Heart left ventricle (tissue), 16 donors: ENCODE measurements around the gene CCDC192. TPM values are rescaled to one million over a fixed set of nuclear protein-coding genes. Genes with fewer than 3 reads are reported as not detected.

Experiments
- ATAC-seq, 4 donors: fragments of 200-7000 bp; cut with Tn5 transposase; one replicate each; pipeline ENCODE4 v1.9.1; 2020 to 2022; ENCODE audit warnings: moderate library complexity in 4 of 4, mild to moderate bottlenecking in 3 of 4, moderate number of reproducible peaks in 1 of 4
- DNase-seq, 5 donors: peaks; one replicate each; pipeline ENCODE4 v3.0.0-alpha.2; 2020
- H3K27ac ChIP-seq, 12 donors: fragments of 200-600 bp; sonication (generic) in 4 of 12; one replicate each; pipeline versions ENCODE4 v1.5.0 to v1.8.0; 2016 to 2022; ENCODE audit warnings: mild to moderate bottlenecking in 2 of 12
- H3K27me3 ChIP-seq, 9 donors: fragments of 200-600 bp; sonication (generic) in 2 of 9; one replicate each; pipeline versions ENCODE4 v1.5.1 to v1.8.0; 2016 to 2022; ENCODE audit warnings: mild to moderate bottlenecking in 3 of 9
- H3K36me3 ChIP-seq, 9 donors: fragments of 200-600 bp; sonication (generic) in 2 of 9; one replicate each; pipeline versions ENCODE4 v1.5.0 to v1.8.0; 2018 to 2022; ENCODE audit warnings: mild to moderate bottlenecking in 2 of 9
- H3K4me1 ChIP-seq, 12 donors: fragments of 200-600 bp; sonication (generic) in 4 of 12; one replicate each; pipeline versions ENCODE4 v1.5.0 to v1.8.0; 2016 to 2022; ENCODE audit warnings: mild to moderate bottlenecking in 3 of 12
- H3K4me3 ChIP-seq, 12 donors: fragments of 200-600 bp; sonication (generic) in 4 of 12; one replicate each; pipeline versions ENCODE4 v1.5.0 to v1.8.0; 2017 to 2022; ENCODE audit warnings: mild to moderate bottlenecking in 9 of 12, moderate library complexity in 4 of 12
- H3K9me3 ChIP-seq, 12 donors: fragments of 200-600 bp; sonication (generic) in 4 of 12; one replicate each; pipeline versions ENCODE4 v1.5.0 to v1.8.0; 2016 to 2022; ENCODE audit warnings: mild to moderate bottlenecking in 1 of 12
- POLR2A ChIP-seq, 2 donors: fragments of 450-650 bp; IDR thresholded peaks; one replicate each; pipeline ENCODE4 v1.6.1; 2017; ENCODE audit warnings: antibody characterized with exemption in 2 of 2, mild to moderate bottlenecking in 2 of 2, moderate library complexity in 2 of 2
- WGBS, 4 donors: extraction: QIAGEN DNeasy Blood & Tissue Kit in 2 of 4; methylation state at CpG; one replicate each; pipeline versions ENCODE4 v1.1.5 to v1.1.7; 2013 to 2018; 5-methylcytosine and 5-hydroxymethylcytosine counted together
- intact Hi-C, 10 donors: fragments of 100-400 bp; cut with DNase I; formaldehyde crosslinking; loops; one replicate each; pipeline versions ENCODE4 v1.11.1 to v1.14.2; 2022
- polyA plus RNA-seq, 2 donors: library from polyadenylated mRNA; stranded (reverse); fragments of 200-250 nt; gene quantifications; one replicate each; pipeline ENCODE4 v1.2.3, GENCODE V29; 2013
- total RNA-seq, 9 donors: library from RNA; depleted of rRNA in 2 of 9; stranded (reverse); fragments of >200 nt in 2 of 9; fragmentation: NEBNext Ultra II Directional in 3 of 9; extraction: Animal tissue kit (Norgen Biotek cat#: 25700) in 3 of 9; gene quantifications; one replicate each; pipeline versions ENCODE4 v1.1.0 to v1.2.4, GENCODE V29; 2016 to 2023
- TF ChIP-seq, protein P1 (sequence below), 12 donors: fragments of 200-600 bp; sonication (generic) in 4 of 12; IDR thresholded peaks; one replicate each; pipeline versions ENCODE4 v1.5.0 to v1.8.0; 2018 to 2022; ENCODE audit warnings: antibody characterized with exemption in 12 of 12, mild to moderate bottlenecking in 5 of 12
- donor health status: ischemic (EF 13 %, LVEDD 7.1; RV severe dilation, severe dysfunction).
- donor health status: healthy with polysubstance abuse.
- donor health status: DM: no; HTN: yes; CAD: no.
- donor health status: DM: no; HTN: no; CAD: no.
- donor health status: ischemic (EF 25% LVEDD 6.9; RV normal size, moderate dysfunction).
- donor health status: ischemic (EF 25% LVEDD 5.7; RV mildly dilated, moderate dysfunction).
- donor health status: healthy.
- donor health status: DM: yes; HTN: yes; CAD: no.
- donor health status: ischemic (EF 35%, LVEDD 5.7; RV mildly dilated, moderate dysfunction).
- donor health status: nonischemic (EF 11% LVEDD 7.7; RV severe dilation, severe dysfunction).
- donor health status: DM: yes; HTN: yes; CAD: no.
- donor health status: PGD.
- donor health status: ischemic (EF 29% LVEDD 5.4; RV normal size, mild dysfunction).
- donor health status: nonischemic (EF 23%, LVEDD 6.1; RV moderate dilation, normal function).

The CCDC192 gene
- total and polyA plus RNA-seq, 11 donors = 0.07 to 1.3 (median 0.42) TPM; not detected in 8

DNA sequence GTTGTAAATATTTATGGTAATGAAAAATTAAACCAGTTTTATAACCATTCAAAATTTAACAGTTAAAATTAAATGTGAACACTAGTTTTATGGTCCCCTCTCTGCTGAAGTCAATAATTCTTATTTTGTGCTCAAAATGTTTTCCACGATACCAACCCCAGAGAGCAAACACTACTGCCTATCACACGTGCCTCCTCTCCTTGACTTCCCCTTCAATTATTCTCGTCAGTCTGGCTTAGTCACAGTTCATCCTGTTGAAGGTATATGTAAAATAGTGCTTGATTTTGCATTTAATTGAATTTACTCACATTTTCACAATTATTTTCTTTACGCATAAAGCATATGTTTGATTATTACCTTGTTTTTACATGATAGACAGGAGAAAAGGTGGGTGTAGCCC, 148.8 kb downstream of the CCDC192 start:
- peaks cover 0 to 6% (median 0%) of the 10 kb centered on the region in 12 donors for H3K4me1 ChIP-seq
- TF ChIP-seq, protein P1, sequence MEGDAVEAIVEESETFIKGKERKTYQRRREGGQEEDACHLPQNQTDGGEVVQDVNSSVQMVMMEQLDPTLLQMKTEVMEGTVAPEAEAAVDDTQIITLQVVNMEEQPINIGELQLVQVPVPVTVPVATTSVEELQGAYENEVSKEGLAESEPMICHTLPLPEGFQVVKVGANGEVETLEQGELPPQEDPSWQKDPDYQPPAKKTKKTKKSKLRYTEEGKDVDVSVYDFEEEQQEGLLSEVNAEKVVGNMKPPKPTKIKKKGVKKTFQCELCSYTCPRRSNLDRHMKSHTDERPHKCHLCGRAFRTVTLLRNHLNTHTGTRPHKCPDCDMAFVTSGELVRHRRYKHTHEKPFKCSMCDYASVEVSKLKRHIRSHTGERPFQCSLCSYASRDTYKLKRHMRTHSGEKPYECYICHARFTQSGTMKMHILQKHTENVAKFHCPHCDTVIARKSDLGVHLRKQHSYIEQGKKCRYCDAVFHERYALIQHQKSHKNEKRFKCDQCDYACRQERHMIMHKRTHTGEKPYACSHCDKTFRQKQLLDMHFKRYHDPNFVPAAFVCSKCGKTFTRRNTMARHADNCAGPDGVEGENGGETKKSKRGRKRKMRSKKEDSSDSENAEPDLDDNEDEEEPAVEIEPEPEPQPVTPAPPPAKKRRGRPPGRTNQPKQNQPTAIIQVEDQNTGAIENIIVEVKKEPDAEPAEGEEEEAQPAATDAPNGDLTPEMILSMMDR (IDR thresholded peaks at IDR 0.05) = no peak
- TF ChIP-seq POLR2A (IDR thresholded peaks at IDR 0.05) = no peak
- no peaks in the 10 kb centered on the region for H3K36me3 ChIP-seq
- no peak overlapping the region for H3K27ac ChIP-seq
- H3K27me3 ChIP-seq = no peaks in the 10 kb centered on the region
- DNase-seq (no peak), ATAC-seq (no peak)
- 81 to 88% (median 85%) methylated on average over 4 of the region's 4 CpGs for WGBS, 4 donors
- peaks cover 0 to 6% (median 0%) of the 10 kb centered on the region in 12 donors for H3K9me3 ChIP-seq
- intact Hi-C loops = no loop called here
- no peak overlapping the region for H3K4me3 ChIP-seq

DNA sequence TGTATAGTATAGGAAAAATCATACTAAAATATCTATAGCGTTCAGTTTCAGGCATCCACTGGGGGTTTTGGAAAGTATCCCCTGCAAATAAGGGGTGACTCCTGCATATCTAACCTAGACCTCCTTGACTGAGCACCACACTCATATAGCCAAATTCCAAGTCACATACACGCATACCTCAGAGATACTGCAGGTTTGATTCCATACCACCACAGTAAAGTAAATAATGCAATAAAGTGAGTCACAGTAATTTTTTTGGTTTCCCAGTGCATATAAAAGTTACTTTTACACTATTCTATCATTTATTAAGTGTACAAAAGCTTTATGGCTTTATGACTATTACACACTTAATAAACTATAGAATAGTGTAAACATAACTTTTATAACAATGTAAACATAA, 151.3 kb downstream of the CCDC192 start:
- no peak for DNase-seq
- peaks cover 0 to 13% (median 0%) of the 10 kb centered on the region in 12 donors for H3K4me1 ChIP-seq
- no peak overlapping the region for H3K4me3 ChIP-seq
- no peak for ATAC-seq
- WGBS, 4 donors = 96 to 100% (median 97%) methylated on average over 2 of the region's 2 CpGs
- intact Hi-C loops = no loop called here
- TF ChIP-seq, protein P1 (IDR thresholded peaks at IDR 0.05) = no peak
- TF ChIP-seq POLR2A (IDR thresholded peaks at IDR 0.05) = no peak
- H3K27ac ChIP-seq = no peak overlapping the region
- no peaks in the 10 kb centered on the region for H3K27me3 ChIP-seq
- no peaks in the 10 kb centered on the region for H3K36me3 ChIP-seq
- peaks cover 0 to 6% (median 0%) of the 10 kb centered on the region in 12 donors for H3K9me3 ChIP-seq

DNA sequence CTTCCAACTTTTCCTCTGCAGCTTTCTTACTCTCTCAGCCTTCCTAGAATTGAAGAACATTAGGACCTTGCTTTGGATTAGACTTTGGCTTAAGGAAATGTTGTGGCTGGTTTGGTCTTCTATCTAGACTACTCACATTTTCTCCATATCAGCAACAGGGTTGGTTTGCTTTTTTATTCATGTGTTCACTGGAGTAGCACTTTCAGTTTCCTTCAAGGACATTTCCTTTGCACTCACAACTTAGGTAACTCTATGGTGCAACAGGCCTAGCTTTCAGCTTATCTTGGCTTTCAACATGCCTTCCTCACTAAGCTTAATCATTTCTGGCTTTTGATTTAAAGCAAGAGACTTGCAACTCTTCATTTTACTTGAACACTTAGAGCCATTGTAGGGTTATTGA, 153.1 kb downstream of the CCDC192 start:
- TF ChIP-seq, protein P1 (IDR thresholded peaks at IDR 0.05) = no peak
- TF ChIP-seq POLR2A (IDR thresholded peaks at IDR 0.05) = no peak
- Histone ChIP-seq H3K4me3 (no peak overlapping the region), H3K27ac (peak overlapping the region in 1 of 12 donors; percentile 84), H3K4me1 (peaks cover 0 to 13% (median 0%) of the 10 kb centered on the region in 12 donors), H3K36me3 (no peaks in the 10 kb centered on the region), H3K27me3 (no peaks in the 10 kb centered on the region), H3K9me3 (peaks cover 0 to 6% (median 0%) of the 10 kb centered on the region in 12 donors)
- ATAC-seq = no peak
- no peak for DNase-seq
- intact Hi-C loops = no loop called here

DNA sequence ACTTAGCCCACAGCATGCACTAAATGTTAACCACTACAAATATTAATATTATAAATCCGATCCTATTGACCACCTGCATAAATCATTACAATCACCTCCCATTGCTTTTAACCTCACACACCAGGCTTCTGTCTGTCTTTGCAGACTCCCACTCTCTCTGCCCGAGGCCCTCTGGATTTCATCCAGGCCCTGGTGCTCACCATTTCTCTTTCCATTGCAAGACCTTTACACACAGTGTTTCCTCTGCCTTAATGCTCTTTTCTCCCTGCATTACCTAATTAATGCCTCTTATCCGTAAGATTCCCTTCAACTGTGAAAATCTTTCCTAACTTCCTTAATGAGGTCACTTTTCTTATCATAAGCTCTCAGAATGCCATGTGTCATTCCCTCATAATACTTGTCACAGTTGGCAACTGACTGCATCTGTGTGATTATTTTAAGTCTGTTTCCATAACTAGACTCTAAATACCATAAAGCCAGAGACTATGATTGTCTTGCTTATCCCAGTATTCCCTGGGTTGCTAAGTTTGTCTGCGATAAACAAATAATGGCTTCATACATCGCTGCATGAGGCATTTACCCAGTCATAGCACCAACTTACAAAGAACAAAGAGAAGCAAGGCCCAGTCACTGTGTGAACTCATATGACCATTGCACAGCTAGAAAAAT, 155.1 kb downstream of the CCDC192 start:
- H3K4me1 ChIP-seq = peaks cover 0 to 13% (median under 1%) of the 10 kb centered on the region in 12 donors
- H3K9me3 ChIP-seq = peaks cover 0 to 6% (median 0%) of the 10 kb centered on the region in 12 donors
- H3K27me3 ChIP-seq = no peaks in the 10 kb centered on the region
- ATAC-seq (peak; percentile 93 to 98 (median 97)), DNase-seq (peak in 1 of 5 donors; percentile 51)
- H3K4me3 ChIP-seq = no peak overlapping the region
- TF ChIP-seq POLR2A (IDR thresholded peaks at IDR 0.05) = no peak
- TF ChIP-seq, protein P1 (IDR thresholded peaks at IDR 0.05) = no peak
- no peaks in the 10 kb centered on the region for H3K36me3 ChIP-seq
- peak overlapping the region; percentile 41 to 90 (median 64) for H3K27ac ChIP-seq
- intact Hi-C loops = no loop called here
- 39 to 49% (median 40%) methylated on average over 5 of the region's 5 CpGs for WGBS, 4 donors
